Measurements from ENCODE around the gene PRPS1L1. TPM values are rescaled to one million over a fixed set of nuclear protein-coding genes. Genes with fewer than 3 reads are reported as not detected.

Gene PRPS1L1
- total RNA-seq, 1 experiment from 2014 or later: not detected

- peaks cover 0 to 3% of the 10 kb centered on the region in 2 experiments; a peak in 3 of 5 replicates for H3K9me3 Mint-ChIP-seq
- no peak overlapping the region for H4K5ac ChIP-seq (ENCODE audit: insufficient read length, low read depth, low read length)
- no peaks in the 10 kb centered on the region for H3K23me2 ChIP-seq (ENCODE audit: insufficient read length, low read depth, low read length, poor library complexity, severe bottlenecking)
- H3K23ac ChIP-seq (ENCODE audit: insufficient read length, low read depth, low read length): no peak overlapping the region
- no peak overlapping the region for H2BK15ac ChIP-seq (ENCODE audit: low read depth, low read length)
- no peak overlapping the region for H2AFZ ChIP-seq (ENCODE audit: low read length)
- no peaks in the 10 kb centered on the region for H3K4me1 Mint-ChIP-seq
- H3K27me3 ChIP-seq (ENCODE audit: insufficient read depth, low read length): no peaks in the 10 kb centered on the region
- no peak overlapping the region for H4K91ac ChIP-seq (ENCODE audit: insufficient read length, low read depth, low read length)
- no peak overlapping the region for H3T11ph ChIP-seq (ENCODE audit: low read length)
- no peak overlapping the region for H3K27ac ChIP-seq (ENCODE audit: insufficient read length, low read depth, low read length)
- no peak overlapping the region for H2BK20ac ChIP-seq (ENCODE audit: low read depth, low read length, poor library complexity, severe bottlenecking)
- peaks cover 0 to 4% (median 0%) of the 10 kb centered on the region in 3 experiments; a peak in 2 of 7 replicates for H3K36me3 Mint-ChIP-seq (ENCODE audit: insufficient read depth in 1 of 3, low read depth in 3 of 3)
- no peaks in the 10 kb centered on the region for H4K20me1 ChIP-seq (ENCODE audit: control insufficient read depth, insufficient read depth, insufficient read length)
- H3K4me3 Mint-ChIP-seq: no peak overlapping the region
- no peak overlapping the region for H3K56ac ChIP-seq (ENCODE audit: insufficient read length, low read depth, low read length)
- no peak overlapping the region for H3K9ac ChIP-seq (ENCODE audit: extremely low read depth, insufficient read length, low read length)
- H2BK12ac ChIP-seq (ENCODE audit: insufficient read length, low read depth, low read length): no peak overlapping the region
- no peak overlapping the region for H4K8ac ChIP-seq (replicated peaks; ENCODE audit: insufficient read length, low read depth, low read length)
- H3K27me3 Mint-ChIP-seq (ENCODE audit: low read depth): no peaks in the 10 kb centered on the region
- TF ChIP-seq CTCF (conservative IDR thresholded peaks at IDR 0.05): no peak
- H3K79me1 ChIP-seq (ENCODE audit: insufficient read depth, low read depth, low read length, poor library complexity, severe bottlenecking): no peaks in the 10 kb centered on the region
- H2BK120ac ChIP-seq (ENCODE audit: low read depth, low read length, poor library complexity, severe bottlenecking): no peak overlapping the region
- DNase-seq: no peak
- no peak overlapping the region for H3K4me2 ChIP-seq (ENCODE audit: insufficient read depth, insufficient read length, low read length)
- H2BK5ac ChIP-seq (ENCODE audit: insufficient read length, low read length): no peak overlapping the region
- no peak overlapping the region; a peak in 1 of 7 replicates for H3K27ac Mint-ChIP-seq
- no peak overlapping the region for H3K18ac ChIP-seq (ENCODE audit: insufficient read length, low read depth, low read length)
- no peak overlapping the region for H2AK5ac ChIP-seq (ENCODE audit: insufficient read length, low read length)
- H3K9me3 ChIP-seq (ENCODE audit: control insufficient read depth, low read depth, low read length): no peaks in the 10 kb centered on the region
- H3K4me1 ChIP-seq (ENCODE audit: insufficient read depth, low read length): no peaks in the 10 kb centered on the region
- no peaks in the 10 kb centered on the region for H3K79me2 ChIP-seq (ENCODE audit: insufficient read depth, low read length)
- no peak overlapping the region for H3K14ac ChIP-seq (ENCODE audit: insufficient read depth, low read length)
- H3K4ac ChIP-seq (ENCODE audit: low read depth, low read length): no peak overlapping the region
These were observed 13.5 kb upstream of the PRPS1L1 start for GRCh38 chr7:18041191-18041590.
